Ascending aorta (tissue), 2 donors: Measurements from ENCODE around the gene DUSP2. TPM values are rescaled to one million over a fixed set of nuclear protein-coding genes. Genes with fewer than 3 reads are reported as not detected.

Experiments
- DNase-seq, 2 donors: peaks; one replicate each; pipeline ENCODE4 v3.0.0-alpha.2; 2019; ENCODE audit warnings: low spot score in 2 of 2
- H3K27ac ChIP-seq, 2 donors: fragments of 200-600 bp; sonication (generic); one replicate each; pipeline ENCODE4 v1.5.1; 2016 to 2017; ENCODE audit warnings: mild to moderate bottlenecking in 1 of 2
- H3K27me3 ChIP-seq: fragments of 200-600 bp; sonication (generic); one replicate; pipeline ENCODE4 v1.5.1; 2017
- H3K36me3 ChIP-seq, 2 donors: fragments of 200-600 bp; sonication (generic); one replicate each; pipeline ENCODE4 v1.5.1; 2016
- H3K4me1 ChIP-seq, 2 donors: fragments of 200-600 bp; sonication (generic); one replicate each; pipeline ENCODE4 v1.5.1; 2016 to 2017; ENCODE audit warnings: mild to moderate bottlenecking in 1 of 2
- H3K4me3 ChIP-seq, 2 donors: fragments of 200-600 bp; sonication (generic); one replicate each; pipeline ENCODE4 v1.5.1; 2016 to 2017; ENCODE audit warnings: mild to moderate bottlenecking in 1 of 2
- H3K9me3 ChIP-seq, 2 donors: fragments of 200-600 bp; sonication (generic); one replicate each; pipeline ENCODE4 v1.5.1; 2016
- CTCF ChIP-seq, 3 experiments: fragments of 200-600 bp in 2 of 3; fragments of 450-650 bp in 1 of 3; sonication (generic) in 2 of 3; IDR thresholded peaks; one replicate each; pipeline ENCODE4 v1.5.1; 2016 to 2019; ENCODE audit warnings: antibody characterized with exemption in 3 of 3, mild to moderate bottlenecking in 1 of 3, moderate library complexity in 1 of 3
- intact Hi-C: fragments of 100-400 bp; cut with DNase I; formaldehyde crosslinking; loops from one replicate; pipeline ENCODE4 v1.15.1; 2023
- total RNA-seq: library from RNA; depleted of rRNA; stranded (reverse); fragments of >200 nt; gene quantifications from one replicate; pipeline ENCODE4 v1.1.0, GENCODE V29; 2016

DUSP2 gene
- total RNA-seq, 1 donor from 2014 or later = 7.2 TPM

GRCh38 chr2:96185516-96185915, 40.3 kb upstream of the DUSP2 start:
- intact Hi-C loops = no loop called here
- H3K9me3 ChIP-seq = no peaks in the 10 kb centered on the region
- no peak overlapping the region for H3K27ac ChIP-seq
- H3K27me3 ChIP-seq = no peaks in the 10 kb centered on the region
- no peaks in the 10 kb centered on the region for H3K4me1 ChIP-seq
- H3K4me3 ChIP-seq = no peak overlapping the region
- no peak for TF ChIP-seq CTCF (IDR thresholded peaks at IDR 0.05)
- H3K36me3 ChIP-seq = peaks cover 44 to 65% of the 10 kb centered on the region in 2 donors
- no peak for DNase-seq

GRCh38 chr2:96184989-96185388, 39.7 kb upstream of the DUSP2 start:
- DNase-seq = no peak
- intact Hi-C loops = no loop called here
- H3K36me3 ChIP-seq = peaks cover 42 to 60% of the 10 kb centered on the region in 2 donors
- no peak for TF ChIP-seq CTCF (IDR thresholded peaks at IDR 0.05)
- H3K27ac ChIP-seq = no peak overlapping the region
- H3K27me3 ChIP-seq = no peaks in the 10 kb centered on the region
- no peaks in the 10 kb centered on the region for H3K4me1 ChIP-seq
- H3K4me3 ChIP-seq = no peak overlapping the region
- H3K9me3 ChIP-seq = no peaks in the 10 kb centered on the region

GRCh38 chr2:96184188-96184587, 38.9 kb upstream of the DUSP2 start:
- Histone ChIP-seq H3K27ac (no peak overlapping the region), H3K36me3 (peaks cover 42 to 54% of the 10 kb centered on the region in 2 donors), H3K4me1 (no peaks in the 10 kb centered on the region), H3K27me3 (no peaks in the 10 kb centered on the region), H3K9me3 (no peaks in the 10 kb centered on the region), H3K4me3 (no peak overlapping the region)
- no peak for TF ChIP-seq CTCF (IDR thresholded peaks at IDR 0.05)
- DNase-seq = no peak
- intact Hi-C loops = no loop called here

GRCh38 chr2:96181529-96181928, 36.3 kb upstream of the DUSP2 start:
- Histone ChIP-seq H3K27me3 (no peaks in the 10 kb centered on the region), H3K27ac (no peak overlapping the region), H3K36me3 (peaks cover 22 to 30% of the 10 kb centered on the region in 2 donors), H3K9me3 (no peaks in the 10 kb centered on the region), H3K4me3 (no peak overlapping the region), H3K4me1 (no peaks in the 10 kb centered on the region)
- no peak for TF ChIP-seq CTCF (IDR thresholded peaks at IDR 0.05)
- DNase-seq = no peak
- intact Hi-C loops = no loop called here

GRCh38 chr2:96180521-96180920, 35.3 kb upstream of the DUSP2 start:
- Histone ChIP-seq H3K4me1 (no peaks in the 10 kb centered on the region), H3K27ac (no peak overlapping the region), H3K27me3 (no peaks in the 10 kb centered on the region), H3K36me3 (peaks cover 15 to 20% of the 10 kb centered on the region in 2 donors), H3K9me3 (no peaks in the 10 kb centered on the region), H3K4me3 (no peak overlapping the region)
- no peak for TF ChIP-seq CTCF (IDR thresholded peaks at IDR 0.05)
- intact Hi-C loops = no loop called here
- DNase-seq = no peak

GRCh38 chr2:96180002-96180401, 34.8 kb upstream of the DUSP2 start:
- Histone ChIP-seq H3K36me3 (peaks cover 11 to 15% of the 10 kb centered on the region in 2 donors), H3K4me1 (no peaks in the 10 kb centered on the region), H3K4me3 (no peak overlapping the region), H3K9me3 (no peaks in the 10 kb centered on the region), H3K27me3 (no peaks in the 10 kb centered on the region), H3K27ac (no peak overlapping the region)
- no peak for TF ChIP-seq CTCF (IDR thresholded peaks at IDR 0.05)
- intact Hi-C loops = no loop called here
- DNase-seq = no peak
